Muscle layer of colon (tissue), 2 donors: ENCODE results near the gene OR4C45.
"Not testable (repeated sequence)": the region's sequence is repeated elsewhere in the genome, so short reads cannot be mapped to it uniquely, and the experiment has no call there.

Experiments used
- H3K27ac ChIP-seq: one replicate; pipeline ENCODE4 v1.7.0; 2013; ENCODE audit warnings: low read depth, mild to moderate bottlenecking, low read length, moderate library complexity
- H3K27me3 ChIP-seq, 2 donors: one replicate each; pipeline ENCODE4 v1.7.0; 2013; ENCODE audit warnings: low read length in 2 of 2, mild to moderate bottlenecking in 2 of 2; ENCODE audit not compliant: insufficient read depth in 2 of 2, control insufficient read depth in 1 of 2
- H3K36me3 ChIP-seq: one replicate; pipeline ENCODE4 v1.7.0; 2013; ENCODE audit warnings: mild to moderate bottlenecking, low read length; ENCODE audit not compliant: insufficient read depth
- H3K4me1 ChIP-seq: one replicate; pipeline ENCODE4 v1.7.0; 2013; ENCODE audit warnings: mild to moderate bottlenecking, low read length; ENCODE audit not compliant: insufficient read depth
- H3K4me3 ChIP-seq, 2 donors: one replicate each; pipeline ENCODE4 v1.7.0; 2013; ENCODE audit warnings: low read length in 2 of 2, low read depth in 1 of 2, mild to moderate bottlenecking in 1 of 2, moderate library complexity in 1 of 2
- H3K9ac ChIP-seq: one replicate; pipeline ENCODE4 v1.7.0; 2013; ENCODE audit warnings: low read length
- H3K9me3 ChIP-seq: one replicate; pipeline ENCODE4 v1.7.0; 2013; ENCODE audit warnings: mild to moderate bottlenecking, low read length
- donor health status: abdominal sarcoma.
- donor health status: Adenocarcinoma of cecum.

OR4C45 gene

GRCh38 chr11:50032574-50032973, at the start of gene OR4C45:
Gene OR4C45 (plus strand): TSS chr11:50032874.
- no peaks in the 10 kb centered on the region for H3K36me3 ChIP-seq
- no peaks in the 10 kb centered on the region for H3K27me3 ChIP-seq
- H3K4me3 ChIP-seq = no peak within 1 kb of the TSS
- H3K27ac ChIP-seq = no peak within 1 kb of the TSS
- H3K4me1 ChIP-seq = no peaks in the 10 kb centered on the region
- H3K9ac ChIP-seq = no peak within 1 kb of the TSS
- H3K9me3 ChIP-seq = no peaks in the 10 kb centered on the region

DNA sequence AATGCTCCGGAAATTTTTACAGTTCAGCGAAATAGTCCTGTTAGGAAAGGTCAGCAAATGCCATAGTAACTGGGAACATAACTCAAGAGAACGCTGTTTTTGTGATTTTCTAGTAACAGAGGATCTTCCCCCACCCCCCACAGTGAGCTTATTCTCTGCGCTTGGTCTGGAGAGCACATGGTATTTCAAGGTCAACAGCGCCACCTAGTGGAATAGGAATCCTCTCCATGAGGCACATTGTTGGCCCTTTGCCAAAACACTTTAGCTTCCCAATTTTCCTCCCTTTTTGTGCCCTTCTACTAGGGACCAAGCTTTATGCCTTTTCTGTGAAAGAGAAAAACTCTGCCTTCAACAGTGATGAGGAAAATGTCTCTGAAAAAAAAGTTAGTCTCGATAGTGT, 37.1 kb upstream of the OR4C45 start:
- Histone ChIP-seq H3K9ac (no peak overlapping the region), H3K27ac (no peak overlapping the region), H3K27me3 (no peaks in the 10 kb centered on the region), H3K4me1 (no peaks in the 10 kb centered on the region), H3K4me3 (no peak overlapping the region), H3K9me3 (no peaks in the 10 kb centered on the region), H3K36me3 (no peaks in the 10 kb centered on the region)

GRCh38 chr11:50030193-50030592, 2.5 kb upstream of the OR4C45 start:
- Histone ChIP-seq H3K9ac (no peak overlapping the region), H3K27me3 (no peaks in the 10 kb centered on the region), H3K4me3 (no peak overlapping the region), H3K4me1 (no peaks in the 10 kb centered on the region), H3K36me3 (no peaks in the 10 kb centered on the region), H3K27ac (no peak overlapping the region), H3K9me3 (no peaks in the 10 kb centered on the region)

- H3K27ac ChIP-seq, H3K36me3 ChIP-seq, H3K9me3 ChIP-seq, H3K27me3 ChIP-seq, H3K4me3 ChIP-seq, H3K9ac ChIP-seq, H3K4me1 ChIP-seq: not testable (repeated sequence)
These were observed 3.6 kb downstream of the OR4C45 start for GRCh38 chr11:50036239-50036638.

DNA sequence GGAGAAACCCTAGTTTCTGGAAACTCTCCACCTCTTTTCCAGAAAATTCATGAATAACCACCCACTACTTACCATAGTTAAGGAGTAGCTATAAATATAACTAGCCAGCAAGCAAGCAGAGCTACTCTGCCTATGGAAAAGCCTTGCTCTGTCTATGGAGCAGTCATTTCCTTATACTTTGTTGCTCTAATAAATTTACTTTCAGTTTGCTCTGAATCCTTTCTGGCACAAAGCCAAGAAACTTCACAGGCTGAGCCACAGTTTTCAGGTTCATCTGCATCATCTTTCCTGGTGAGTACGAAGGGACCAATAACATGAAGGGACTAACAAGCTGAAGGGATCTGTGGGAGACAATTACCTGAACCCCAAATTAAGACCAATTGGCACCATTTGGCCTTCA, 4.6 kb downstream of the OR4C45 start:
- no peak overlapping the region for H3K4me3 ChIP-seq
- no peaks in the 10 kb centered on the region for H3K36me3 ChIP-seq
- no peak overlapping the region for H3K9ac ChIP-seq
- no peaks in the 10 kb centered on the region for H3K9me3 ChIP-seq
- H3K27me3 ChIP-seq = no peaks in the 10 kb centered on the region
- no peaks in the 10 kb centered on the region for H3K4me1 ChIP-seq
- H3K27ac ChIP-seq = no peak overlapping the region

GRCh38 chr11:50044647-50045046, 12.0 kb downstream of the OR4C45 start:
- Histone ChIP-seq H3K9ac (no peak overlapping the region), H3K4me3 (no peak overlapping the region), H3K4me1 (no peaks in the 10 kb centered on the region), H3K36me3 (no peaks in the 10 kb centered on the region), H3K27me3 (no peaks in the 10 kb centered on the region), H3K9me3 (no peaks in the 10 kb centered on the region), H3K27ac (no peak overlapping the region)

- H3K4me1 ChIP-seq, H3K9me3 ChIP-seq, H3K9ac ChIP-seq, H3K27me3 ChIP-seq, H3K4me3 ChIP-seq, H3K36me3 ChIP-seq, H3K27ac ChIP-seq: not testable (repeated sequence)
These were observed 30.4 kb downstream of the OR4C45 start for GRCh38 chr11:50063056-50063455.

- no peaks in the 10 kb centered on the region for H3K9me3 ChIP-seq
- H3K27me3 ChIP-seq = no peaks in the 10 kb centered on the region
- H3K27ac ChIP-seq = no peak overlapping the region
- H3K4me3 ChIP-seq = no peak overlapping the region
- no peaks in the 10 kb centered on the region for H3K4me1 ChIP-seq
- H3K9ac ChIP-seq = no peak overlapping the region
- H3K36me3 ChIP-seq = no peaks in the 10 kb centered on the region
These were observed 37.7 kb downstream of the OR4C45 start for GRCh38 chr11:50070389-50070788.

DNA sequence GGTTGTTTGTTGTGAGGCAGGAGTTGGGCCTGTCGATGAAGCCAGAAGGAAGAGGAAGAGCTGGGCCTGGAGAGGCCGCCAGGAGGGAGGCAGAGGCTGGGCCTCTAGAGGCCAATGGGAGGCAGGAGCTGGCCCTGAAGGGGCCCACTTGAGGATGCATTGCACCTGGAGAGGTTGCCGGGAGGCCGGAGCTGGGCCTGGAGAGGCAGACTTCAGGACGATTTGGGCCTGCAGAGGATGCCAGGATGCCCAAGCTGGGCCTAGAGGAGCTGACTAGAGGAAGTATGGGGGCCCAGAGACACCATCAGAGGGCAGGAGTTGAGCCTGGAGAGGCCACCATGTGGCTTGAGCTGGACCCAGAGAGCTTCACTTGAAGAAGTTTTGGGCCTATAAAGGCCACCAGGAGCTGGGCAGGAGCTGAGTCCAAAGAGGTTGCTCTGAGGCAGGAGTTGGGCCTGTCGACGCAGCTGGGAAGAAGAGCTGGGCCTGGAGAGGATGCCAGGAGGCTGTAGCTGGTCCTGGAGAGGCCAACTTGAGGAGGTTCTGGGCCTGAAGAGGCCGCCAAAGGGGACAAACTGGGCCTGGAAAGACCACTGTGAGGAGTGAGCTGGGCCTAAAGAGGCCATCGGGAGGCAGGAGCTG, 39.0 kb downstream of the OR4C45 start:
- H3K4me1 ChIP-seq = no peaks in the 10 kb centered on the region
- H3K9ac ChIP-seq = no peak overlapping the region
- H3K27ac ChIP-seq = no peak overlapping the region
- no peaks in the 10 kb centered on the region for H3K27me3 ChIP-seq
- no peaks in the 10 kb centered on the region for H3K9me3 ChIP-seq
- H3K4me3 ChIP-seq = no peak overlapping the region
- H3K36me3 ChIP-seq = no peaks in the 10 kb centered on the region

GRCh38 chr11:50072226-50073112, 39.8 kb downstream of the OR4C45 start:
- H3K27me3 ChIP-seq = no peaks in the 10 kb centered on the region
- H3K4me1 ChIP-seq = no peaks in the 10 kb centered on the region
- H3K9me3 ChIP-seq = no peaks in the 10 kb centered on the region
- H3K27ac ChIP-seq = no peak overlapping the region
- H3K36me3 ChIP-seq = no peaks in the 10 kb centered on the region
- H3K9ac ChIP-seq = no peak overlapping the region
- no peak overlapping the region for H3K4me3 ChIP-seq

DNA sequence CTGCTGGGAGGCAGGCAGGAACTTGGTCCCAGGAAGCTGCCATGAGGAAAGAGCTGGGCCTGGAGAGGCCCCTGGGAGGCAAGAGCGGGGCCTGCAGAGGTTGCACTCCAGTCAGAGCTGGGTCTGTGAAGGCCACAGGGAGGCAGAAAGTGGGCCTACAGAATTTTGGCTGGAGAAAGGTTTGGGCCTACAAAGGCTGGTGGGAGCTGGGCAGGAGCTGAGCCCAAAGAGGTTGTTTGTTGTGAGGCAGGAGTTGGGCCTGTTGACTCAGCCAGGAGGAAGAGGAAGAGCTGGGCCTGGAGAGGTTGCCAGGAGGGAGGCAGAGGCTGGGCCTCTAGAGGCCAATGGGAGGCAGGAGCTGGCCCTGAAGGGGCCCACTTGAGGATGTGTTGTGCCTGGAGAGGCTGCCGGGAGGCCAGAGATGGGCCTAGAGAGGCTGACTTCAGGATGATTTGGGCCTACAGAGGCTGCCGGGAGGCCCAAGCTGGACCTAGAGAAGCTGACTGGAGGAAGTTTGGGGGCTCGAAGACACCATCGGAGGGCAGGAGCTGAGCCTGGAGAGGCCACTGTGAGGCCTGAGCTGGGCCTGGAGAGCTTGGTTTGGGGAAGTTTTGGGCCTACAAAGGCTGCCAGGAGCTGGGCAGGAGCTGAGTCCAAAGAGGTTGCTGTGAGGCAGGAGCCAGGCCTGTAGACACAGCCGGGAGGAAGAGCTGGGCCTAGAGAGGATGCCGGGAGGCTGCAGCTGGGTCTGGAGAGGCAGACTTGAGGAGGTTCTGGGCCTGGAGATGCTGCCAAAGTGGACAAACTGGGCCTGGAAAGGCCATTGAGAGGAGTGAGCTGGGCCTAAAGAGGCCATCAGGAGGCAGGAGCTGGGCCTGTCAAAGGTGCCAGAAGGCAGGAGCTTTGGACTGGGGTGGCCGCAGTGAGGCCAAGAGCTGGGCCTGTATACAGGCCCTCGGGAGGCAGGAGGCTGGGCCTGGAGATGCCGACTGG, 40.7 kb downstream of the OR4C45 start:
- Histone ChIP-seq H3K36me3 (no peaks in the 10 kb centered on the region), H3K9ac (no peak overlapping the region), H3K27ac (no peak overlapping the region), H3K27me3 (no peaks in the 10 kb centered on the region), H3K9me3 (no peaks in the 10 kb centered on the region), H3K4me1 (no peaks in the 10 kb centered on the region), H3K4me3 (no peak overlapping the region)
